H1 (cell line): ENCODE data around the gene ALDH3A1. TPM values are rescaled to one million over a fixed set of nuclear protein-coding genes. Genes with fewer than 3 reads are reported as not detected.
A peak's percentile ranks its signal among the peaks of the same experiment; 100 is the strongest.

ENCODE experiments used
- CTCF ChIA-PET: fragments of 300-600 bp; sonication (Branson Sonifier 250); formaldehyde crosslinking; loops from one replicate; lab custom pipeline; 2021; ENCODE audit not compliant: partially characterized antibody; lab: Charles Lee
- POLR2A ChIA-PET: fragments of 300-600 bp; sonication (Branson Sonifier 250); formaldehyde crosslinking; loops from one replicate; lab custom pipeline; 2021; ENCODE audit warnings: inconsistent platforms; ENCODE audit not compliant: partially characterized antibody; lab: Charles Lee
- DNase-seq, 2 experiments: peaks; one replicate each; pipeline versions ENCODE4 v3.0.0 to v3.0.0-alpha.2; 2010 to 2022; ENCODE audit warnings: low spot score in 2 of 2, low read depth in 1 of 2, mixed read lengths in 1 of 2
- FAIRE-seq: peaks from 2 replicates; lab custom pipeline; 2011; peaks lifted over from hg19 to GRCh38; lab: Jason Lieb, UNC
- H2AFZ ChIP-seq: 2 replicates; pipeline ENCODE4 v1.8.1; 2012; ENCODE audit warnings: low read length, inconsistent platforms
- H2AK5ac ChIP-seq: 2 replicates; pipeline ENCODE4 v1.6.1; 2013; ENCODE audit warnings: low read depth, low read length
- H2BK120ac ChIP-seq: replicated peaks from 2 replicates; pipeline ENCODE3; 2013; ENCODE audit warnings: low read depth, low read length, inconsistent platforms
- H2BK12ac ChIP-seq: 2 replicates; pipeline ENCODE4 v1.6.1; 2013; ENCODE audit warnings: low read depth, low read length
- H2BK15ac ChIP-seq: 2 replicates; pipeline ENCODE4 v1.6.1; 2013; ENCODE audit warnings: low read length
- H2BK20ac ChIP-seq: 2 replicates; pipeline ENCODE4 v1.6.1; 2013; ENCODE audit warnings: low read length
- H2BK5ac ChIP-seq: 2 replicates; pipeline ENCODE4 v1.6.1; 2013; ENCODE audit warnings: low read depth, low read length
- H3K14ac ChIP-seq: 2 replicates; pipeline ENCODE4 v1.6.1; 2013; ENCODE audit warnings: inconsistent platforms; ENCODE audit not compliant: insufficient read length
- H3K18ac ChIP-seq: 2 replicates; pipeline ENCODE4 v1.6.1; 2013; ENCODE audit warnings: low read length; ENCODE audit errors: extremely low read depth
- H3K23ac ChIP-seq: 2 replicates; pipeline ENCODE4 v1.6.1; 2013; ENCODE audit warnings: inconsistent platforms; ENCODE audit not compliant: insufficient read length
- H3K23me2 ChIP-seq: 2 replicates; pipeline ENCODE4 v1.6.1; 2013; ENCODE audit warnings: low read depth, low read length
- H3K27ac ChIP-seq: 2 replicates; pipeline ENCODE4 v1.6.1; 2011; ENCODE audit warnings: low read depth, low read length, inconsistent platforms
- H3K27me3 ChIP-seq, 4 experiments: replicated peaks in 1 of 4; 1 replicate in 1 of 4; 2 replicates in 3 of 4; pipeline versions ENCODE4 v1.6.1 to v1.8.1; 2011 to 2013; ENCODE audit warnings: low read length in 3 of 4, mild to moderate bottlenecking in 3 of 4, inconsistent platforms in 2 of 4, mixed read lengths in 2 of 4, moderate library complexity in 1 of 4; ENCODE audit not compliant: control insufficient read depth in 3 of 4, insufficient read depth in 3 of 4; ENCODE audit errors: extremely low read depth in 1 of 4
- H3K36me3 ChIP-seq, 4 experiments: 2 replicates each; pipeline versions ENCODE4 v1.6.1 to v1.8.1; 2011 to 2013; ENCODE audit warnings: mild to moderate bottlenecking in 4 of 4, low read length in 3 of 4, moderate library complexity in 2 of 4, control low read depth in 1 of 4, inconsistent platforms in 1 of 4; ENCODE audit not compliant: insufficient read depth in 4 of 4, control insufficient read depth in 2 of 4
- H3K4ac ChIP-seq: replicated peaks from 2 replicates; pipeline ENCODE3; 2013; ENCODE audit warnings: low read length, low read depth, mixed read lengths, inconsistent platforms; ENCODE audit not compliant: insufficient read length
- H3K4me1 ChIP-seq, 4 experiments: replicated peaks in 1 of 4; 1 replicate in 1 of 4; 2 replicates in 3 of 4; pipeline versions ENCODE4 v1.6.1 to v1.8.1; 2011 to 2013; ENCODE audit warnings: low read length in 3 of 4, inconsistent platforms in 2 of 4, mixed read lengths in 1 of 4; ENCODE audit not compliant: insufficient read depth in 4 of 4, control insufficient read depth in 3 of 4
- H3K4me2 ChIP-seq, 2 experiments: 2 replicates each; pipeline versions ENCODE4 v1.6.1 to v1.8.1; 2011 to 2013; ENCODE audit warnings: low read depth in 2 of 2, low read length in 2 of 2, control low read depth in 1 of 2, inconsistent platforms in 1 of 2, mild to moderate bottlenecking in 1 of 2; ENCODE audit not compliant: insufficient read depth in 1 of 2
- H3K4me3 ChIP-seq, 4 experiments: fragments of 200-600, 300-600 bp in 1 of 4; sonication (generic), shearing (Covaris generic), sonication (Bioruptor Twin) in 1 of 4; 2 replicates each; pipeline versions ENCODE4 v1.5.1 to v1.8.1; 2011 to 2016; ENCODE audit warnings: low read length in 4 of 4, low read depth in 3 of 4, control low read depth in 2 of 4, inconsistent platforms in 2 of 4, mild to moderate bottlenecking in 2 of 4, mixed read lengths in 1 of 4, moderate library complexity in 1 of 4; ENCODE audit not compliant: insufficient read depth in 2 of 4; ENCODE audit errors: extremely low read depth in 1 of 4
- H3K56ac ChIP-seq: replicated peaks from 2 replicates; pipeline ENCODE3; 2013; ENCODE audit warnings: low read depth, mild to moderate bottlenecking, mixed read lengths, low read length, inconsistent platforms; ENCODE audit not compliant: insufficient read length
- H3K79me1 ChIP-seq: 2 replicates; pipeline ENCODE4 v1.6.1; 2013; ENCODE audit warnings: low read depth, low read length, control low read depth
- H3K79me2 ChIP-seq, 2 experiments: 2 replicates each; pipeline versions ENCODE4 v1.6.1 to v1.8.1; 2012 to 2013; ENCODE audit warnings: low read length in 2 of 2, mild to moderate bottlenecking in 2 of 2, inconsistent platforms in 1 of 2; ENCODE audit not compliant: insufficient read depth in 2 of 2, control insufficient read depth in 1 of 2
- H3K9ac ChIP-seq, 4 experiments: replicated peaks in 1 of 4; 1 replicate in 1 of 4; 2 replicates in 3 of 4; pipeline versions ENCODE4 v1.6.1 to v1.8.1; 2011 to 2013; ENCODE audit warnings: low read depth in 3 of 4, low read length in 3 of 4, control low read depth in 2 of 4, mild to moderate bottlenecking in 2 of 4, moderate library complexity in 2 of 4, inconsistent platforms in 1 of 4; ENCODE audit errors: extremely low read depth in 1 of 4
- H3K9me3 ChIP-seq, 2 experiments: 2 replicates each; pipeline versions ENCODE4 v1.6.1 to v1.8.1; 2012 to 2013; ENCODE audit warnings: mild to moderate bottlenecking in 2 of 2, moderate library complexity in 2 of 2, control low read depth in 1 of 2, inconsistent platforms in 1 of 2, low read depth in 1 of 2, low read length in 1 of 2, mixed read lengths in 1 of 2; ENCODE audit not compliant: insufficient read depth in 2 of 2
- H4K20me1 ChIP-seq, 2 experiments: replicated peaks in 1 of 2; 2 replicates each; pipeline versions ENCODE3 to v1.8.1; 2011 to 2013; ENCODE audit warnings: inconsistent platforms in 2 of 2, low read length in 2 of 2, mild to moderate bottlenecking in 1 of 2; ENCODE audit not compliant: insufficient read depth in 2 of 2, control insufficient read depth in 1 of 2
- H4K5ac ChIP-seq: 2 replicates; pipeline ENCODE4 v1.6.1; 2013; ENCODE audit warnings: low read length, low read depth, mixed read lengths, inconsistent platforms; ENCODE audit not compliant: insufficient read length
- H4K8ac ChIP-seq: 2 replicates; pipeline ENCODE4 v1.8.0; 2013; ENCODE audit warnings: mild to moderate bottlenecking, moderate library complexity, low read length, inconsistent platforms; ENCODE audit not compliant: insufficient read depth; ENCODE audit errors: extremely low read depth
- H4K91ac ChIP-seq: replicated peaks from 2 replicates; pipeline ENCODE3; 2013; ENCODE audit warnings: low read length, mixed read lengths, inconsistent platforms; ENCODE audit not compliant: insufficient read length
- BCL11A ChIP-seq, 2 experiments: IDR thresholded peaks; one replicate each; pipeline ENCODE4 v1.6.1; 2011; ENCODE audit warnings: low read depth in 2 of 2, low read length in 2 of 2, mild to moderate bottlenecking in 2 of 2
- CBX5 ChIP-seq: fragments of 300-800, 300-1000 bp; sonication (generic); IDR thresholded peaks from 2 replicates; pipeline ENCODE4 v1.7.1; 2016; ENCODE audit warnings: antibody characterized with exemption, low read length, low read depth
- CBX8 ChIP-seq: fragments of 300-800, 300-1000 bp; sonication (generic); IDR thresholded peaks from 2 replicates; pipeline ENCODE4 v1.7.1; 2016; ENCODE audit warnings: low read depth, low read length, borderline replicate concordance
- EGR1 ChIP-seq: IDR thresholded peaks from 2 replicates; pipeline ENCODE4 v1.6.1; 2011; ENCODE audit warnings: low read depth, low read length, borderline replicate concordance
- EP300 ChIP-seq, 2 experiments: IDR thresholded peaks; 1 replicate in 1 of 2; 2 replicates in 1 of 2; pipeline ENCODE4 v1.6.1; 2011 to 2012; ENCODE audit warnings: low read depth in 2 of 2, low read length in 2 of 2, mild to moderate bottlenecking in 2 of 2, borderline replicate concordance in 1 of 2, inconsistent platforms in 1 of 2, moderate library complexity in 1 of 2
- NRF1 ChIP-seq: IDR thresholded peaks from 2 replicates; pipeline ENCODE4 v1.6.1; 2011; ENCODE audit warnings: mild to moderate bottlenecking, low read depth, low read length, improper control_type of control experiment
- POLR2A ChIP-seq, 2 experiments: IDR thresholded peaks; 1 replicate in 1 of 2; 2 replicates in 1 of 2; pipeline ENCODE4 v1.6.1; 2011; ENCODE audit warnings: low read depth in 2 of 2, low read length in 2 of 2, mild to moderate bottlenecking in 2 of 2; ENCODE audit errors: control extremely low read depth in 1 of 2
- RBBP5 ChIP-seq: IDR thresholded peaks from 2 replicates; pipeline ENCODE4 v1.7.1; 2012; ENCODE audit warnings: low read depth, mild to moderate bottlenecking, inconsistent platforms, low read length, moderate library complexity, borderline replicate concordance
- RFX5 ChIP-seq: IDR thresholded peaks from 2 replicates; pipeline ENCODE4 v1.6.1; 2011; ENCODE audit warnings: low read depth, low read length, improper control_type of control experiment, borderline replicate concordance
- SIX5 ChIP-seq: IDR thresholded peaks from 2 replicates; pipeline ENCODE4 v1.6.1; 2011; ENCODE audit warnings: mild to moderate bottlenecking, low read depth, low read length
- TAF7 ChIP-seq: optimal IDR thresholded peaks from 2 replicates; pipeline ENCODE3; 2011; ENCODE audit warnings: low read depth, mild to moderate bottlenecking, inconsistent platforms, low read length, moderate library complexity, borderline replicate concordance
- TCF12 ChIP-seq: IDR thresholded peaks from 2 replicates; pipeline ENCODE4 v1.6.1; 2011; ENCODE audit warnings: low read depth, mild to moderate bottlenecking, low read length
- YY1 ChIP-seq: IDR thresholded peaks from 2 replicates; pipeline ENCODE4 v1.6.1; 2011; ENCODE audit warnings: low read depth, mild to moderate bottlenecking, low read length
- WGBS, 2 experiments: shearing (Covaris generic) in 1 of 2; methylation state at CpG; one replicate each; pipeline versions ENCODE4 v1.1.6 to v1.1.7; 2013 to 2015; ENCODE audit warnings: low lambda C conversion rate in 2 of 2, mixed read lengths in 2 of 2, inconsistent platforms in 1 of 2, low coverage in 1 of 2, missing lambda C conversion rate in 1 of 2; ENCODE audit not compliant: insufficient replicate concordance in 2 of 2, insufficient coverage in 1 of 2, insufficient read length in 1 of 2; ENCODE audit errors: extremely low coverage in 1 of 2, missing lambda C conversion rate in 1 of 2; 5-methylcytosine and 5-hydroxymethylcytosine counted together
- polyA plus RNA-seq, 7 experiments: library from polyadenylated mRNA; depleted of rRNA in 3 of 7; stranded (reverse) in 5 of 7; unstranded in 2 of 7; fragments of >200 nt in 5 of 7; fragments of 200-250 nt in 2 of 7; gene quantifications; 1 replicate in 5 of 7; 2 replicates in 1 of 7; 4 replicates in 1 of 7; pipeline versions ENCODE4 v1.2.1 to v1.2.3, GENCODE V29; 2011 to 2013; ENCODE audit warnings: missing spikeins in 2 of 7, mixed read lengths in 2 of 7
- total RNA-seq: library from RNA; stranded (reverse); fragmentation: NEBNext Ultra II Directional; extraction: Animal tissue kit (Norgen Biotek cat#: 25700); gene quantifications from 2 replicates; pipeline ENCODE4 v1.2.1, GENCODE V29; 2021

ALDH3A1 gene
- total and polyA plus RNA-seq, 2 of the 8 experiments (the other 6 are each of a cell fraction or from before 2014, with no cell fraction given): 0.37 to 1.4 TPM

- H3K79me1 ChIP-seq: no peaks in the 10 kb centered on the region
- H2AFZ ChIP-seq: no peak overlapping the region
- no peak overlapping the region for H3K4me2 ChIP-seq
- no peak overlapping the region for H4K5ac ChIP-seq
- no peak overlapping the region for H3K4me3 ChIP-seq
- DNase-seq (peak in 1 of 2 experiments; percentile 41), FAIRE-seq (no peak)
- H2BK12ac ChIP-seq: no peak overlapping the region
- H3K23ac ChIP-seq: no peak overlapping the region
- H2BK20ac ChIP-seq: no peak overlapping the region
- H4K8ac ChIP-seq: no peak overlapping the region
- H2BK15ac ChIP-seq: no peak overlapping the region
- H3K4ac ChIP-seq: no peak overlapping the region
- no peak overlapping the region for H2BK120ac ChIP-seq
- H3K9ac ChIP-seq: no peak overlapping the region
- H3K27ac ChIP-seq: no peak overlapping the region
- H3K4me1 ChIP-seq: peaks cover 0 to 5% (median 0%) of the 10 kb centered on the region in 4 experiments; a peak in 2 of 7 replicates
- H3K23me2 ChIP-seq: no peaks in the 10 kb centered on the region
- no peaks in the 10 kb centered on the region for H3K79me2 ChIP-seq
- H3K18ac ChIP-seq: no peak overlapping the region
- no peaks in the 10 kb centered on the region for H3K36me3 ChIP-seq
- no peak overlapping the region for H2AK5ac ChIP-seq
- no peaks in the 10 kb centered on the region for H4K20me1 ChIP-seq
- H3K56ac ChIP-seq: no peak overlapping the region
- 83% methylated on average over 7 of the region's 7 CpGs; no CpG with 5 or more reads in 1 of the 2 experiments for WGBS, 2 experiments
- no peak overlapping the region for H4K91ac ChIP-seq
- ChIA-PET POLR2A (interaction anchor here (1.3 to 1.8 kb wide), 2 partner anchors 10 to 392 kb away, joined by 4 read pairs; partner anchors contain the start of gene MAPK7), CTCF (interaction anchor here (1.1 to 3.2 kb wide), 3 partner anchors 8 to 25 kb away, joined by 3 to 20 read pairs (median 8); no protein-coding TSS in a partner anchor)
- no peak overlapping the region for H3K14ac ChIP-seq
- no peaks in the 10 kb centered on the region for H3K9me3 ChIP-seq
- no peak overlapping the region for H2BK5ac ChIP-seq
- no peaks in the 10 kb centered on the region for H3K27me3 ChIP-seq
- no peak for TF ChIP-seq NRF1
- no peak for TF ChIP-seq SIX5
- TF ChIP-seq YY1: no peak
- TF ChIP-seq CBX5: no peak
- no peak for TF ChIP-seq TAF7
- no peak for TF ChIP-seq EGR1
- TF ChIP-seq EP300 (IDR thresholded peaks at IDR 0.05; ENCODE audit: borderline replicate concordance in 1 of 2, low read depth in 2 of 2, low read length in 2 of 2): no peak
- TF ChIP-seq RFX5: no peak
- TF ChIP-seq POLR2A (IDR thresholded peaks at IDR 0.05; ENCODE audit: control extremely low read depth in 1 of 2, low read depth in 2 of 2, low read length in 2 of 2): no peak
- TF ChIP-seq BCL11A (IDR thresholded peaks at IDR 0.05; ENCODE audit: low read depth in 2 of 2, low read length in 2 of 2): no peak
- no peak for TF ChIP-seq TCF12
- TF ChIP-seq RBBP5: no peak
- no peak for TF ChIP-seq CBX8
Measured at GRCh38 chr17:19769946-19770652, 22.0 kb upstream of the ALDH3A1 start.
